ENCODE measurements around the gene B4GALT2. TPM values are rescaled to one million over a fixed set of nuclear protein-coding genes. Genes with fewer than 3 reads are reported as not detected.

Gene B4GALT2
- total RNA-seq, 1 donor from 2014 or later, result 62.6 TPM

DNA sequence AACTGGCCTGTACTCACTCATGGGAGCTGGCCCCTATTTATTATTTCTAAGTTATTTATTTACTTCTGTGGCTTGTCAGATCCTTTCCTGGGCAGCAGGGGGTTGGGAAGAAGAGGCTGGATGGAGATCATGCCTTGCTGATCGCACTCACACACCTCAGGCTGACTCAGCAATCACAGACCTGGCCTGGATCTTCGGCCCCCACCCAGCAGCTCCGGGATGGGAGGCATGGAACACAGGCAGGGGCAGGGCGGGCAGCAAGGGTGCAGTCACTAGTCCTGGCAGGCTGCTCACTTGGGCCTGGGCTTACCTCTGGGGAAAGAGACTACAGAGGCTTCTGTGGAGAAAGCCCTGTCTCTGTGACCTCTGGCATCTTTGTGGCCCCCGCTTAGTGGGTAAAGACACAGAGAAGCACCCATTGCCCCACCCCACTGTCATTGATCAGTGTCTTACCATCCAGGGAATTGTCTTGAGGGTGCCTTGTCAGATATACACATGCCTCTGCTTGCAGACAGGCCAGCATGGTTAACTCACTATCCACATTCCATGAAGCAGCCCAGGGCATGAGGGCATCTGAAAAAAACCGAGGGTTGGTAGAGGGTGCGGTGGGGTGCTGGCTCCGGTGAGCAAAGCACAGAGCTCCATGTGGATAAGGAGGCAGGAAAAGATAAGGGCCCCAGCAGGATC, 41.7 kb upstream of the B4GALT2 start:
- H3K36me3 ChIP-seq (ENCODE audit: control insufficient read depth, insufficient read depth, low read length), result no peaks in the 10 kb centered on the region
- TF ChIP-seq, protein P1, sequence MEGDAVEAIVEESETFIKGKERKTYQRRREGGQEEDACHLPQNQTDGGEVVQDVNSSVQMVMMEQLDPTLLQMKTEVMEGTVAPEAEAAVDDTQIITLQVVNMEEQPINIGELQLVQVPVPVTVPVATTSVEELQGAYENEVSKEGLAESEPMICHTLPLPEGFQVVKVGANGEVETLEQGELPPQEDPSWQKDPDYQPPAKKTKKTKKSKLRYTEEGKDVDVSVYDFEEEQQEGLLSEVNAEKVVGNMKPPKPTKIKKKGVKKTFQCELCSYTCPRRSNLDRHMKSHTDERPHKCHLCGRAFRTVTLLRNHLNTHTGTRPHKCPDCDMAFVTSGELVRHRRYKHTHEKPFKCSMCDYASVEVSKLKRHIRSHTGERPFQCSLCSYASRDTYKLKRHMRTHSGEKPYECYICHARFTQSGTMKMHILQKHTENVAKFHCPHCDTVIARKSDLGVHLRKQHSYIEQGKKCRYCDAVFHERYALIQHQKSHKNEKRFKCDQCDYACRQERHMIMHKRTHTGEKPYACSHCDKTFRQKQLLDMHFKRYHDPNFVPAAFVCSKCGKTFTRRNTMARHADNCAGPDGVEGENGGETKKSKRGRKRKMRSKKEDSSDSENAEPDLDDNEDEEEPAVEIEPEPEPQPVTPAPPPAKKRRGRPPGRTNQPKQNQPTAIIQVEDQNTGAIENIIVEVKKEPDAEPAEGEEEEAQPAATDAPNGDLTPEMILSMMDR (IDR thresholded peaks at IDR 0.05; ENCODE audit: insufficient read depth, low read length, poor library complexity, severe bottlenecking), result no peak
- peak; percentile 65 for DNase-seq (ENCODE audit: low read depth)
- no peak overlapping the region for H3K4me3 ChIP-seq (ENCODE audit: low read depth, low read length)
- H3K27me3 ChIP-seq (ENCODE audit: control insufficient read depth, insufficient read depth, low read length), result no peaks in the 10 kb centered on the region

DNA sequence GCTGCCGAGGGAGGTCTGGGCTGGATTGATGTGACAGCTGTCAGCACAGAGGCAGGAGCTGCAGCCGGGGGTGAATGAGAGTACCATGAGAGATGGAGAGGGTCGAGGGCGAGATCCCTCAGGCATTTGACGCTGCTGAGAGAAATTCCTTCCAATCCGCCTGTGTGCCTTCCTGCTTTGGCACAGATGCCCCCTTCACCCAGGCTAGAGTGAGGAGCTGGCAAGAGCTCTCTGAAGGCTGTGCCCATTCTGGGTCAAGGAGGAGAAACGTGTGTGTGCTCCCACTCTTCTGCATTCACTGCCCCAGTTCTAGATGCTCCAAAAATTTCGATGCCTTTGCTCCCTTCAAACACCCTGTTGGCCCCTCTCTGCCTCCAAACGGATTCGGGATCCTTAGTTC, 40.6 kb upstream of the B4GALT2 start:
- H3K36me3 ChIP-seq (ENCODE audit: control insufficient read depth, insufficient read depth, low read length), result no peaks in the 10 kb centered on the region
- H3K4me3 ChIP-seq (ENCODE audit: low read depth, low read length), result no peak overlapping the region
- no peak for DNase-seq (ENCODE audit: low read depth)
- TF ChIP-seq, protein P1 (IDR thresholded peaks at IDR 0.05; ENCODE audit: insufficient read depth, low read length, poor library complexity, severe bottlenecking), result no peak
- no peaks in the 10 kb centered on the region for H3K27me3 ChIP-seq (ENCODE audit: control insufficient read depth, insufficient read depth, low read length)

DNA sequence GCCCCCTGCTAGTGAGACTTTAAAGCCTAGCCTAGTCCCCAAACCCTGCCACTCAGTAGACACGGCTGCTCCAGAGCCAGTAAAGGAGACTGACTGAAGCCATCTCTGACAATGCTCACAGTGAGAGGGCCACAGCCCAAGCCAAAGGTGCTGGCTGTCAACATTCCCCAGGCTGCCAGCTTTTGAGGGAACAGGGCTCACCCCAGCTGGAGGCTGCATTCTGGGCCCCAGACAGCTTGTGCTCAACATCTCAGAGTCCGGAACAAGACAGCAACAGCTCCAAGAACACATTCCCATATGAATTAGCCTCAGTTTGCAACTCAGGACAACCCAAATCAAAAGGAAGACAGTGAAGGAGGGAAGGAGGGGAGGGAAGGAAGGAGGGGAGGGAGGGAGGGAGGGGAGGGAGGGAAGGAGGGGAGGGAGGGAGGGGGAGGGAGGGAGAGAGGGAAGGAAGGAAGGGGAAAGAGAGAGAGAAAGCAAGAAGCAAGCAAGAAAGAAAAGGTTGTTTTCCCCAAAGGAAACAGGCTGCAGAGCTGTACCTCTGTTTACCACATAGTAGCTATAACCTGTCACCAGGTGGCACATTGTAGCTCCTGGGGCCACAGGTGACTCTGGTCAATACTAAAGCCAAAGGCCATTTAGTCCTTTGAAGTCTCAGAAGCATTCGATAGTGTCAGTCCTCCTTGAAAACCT, 40.0 kb upstream of the B4GALT2 start:
- TF ChIP-seq, protein P1 (IDR thresholded peaks at IDR 0.05; ENCODE audit: insufficient read depth, low read length, poor library complexity, severe bottlenecking), result no peak
- DNase-seq (ENCODE audit: low read depth), result no peak
- no peaks in the 10 kb centered on the region for H3K27me3 ChIP-seq (ENCODE audit: control insufficient read depth, insufficient read depth, low read length)
- H3K4me3 ChIP-seq (ENCODE audit: low read depth, low read length), result no peak overlapping the region
- H3K36me3 ChIP-seq (ENCODE audit: control insufficient read depth, insufficient read depth, low read length), result no peaks in the 10 kb centered on the region

DNA sequence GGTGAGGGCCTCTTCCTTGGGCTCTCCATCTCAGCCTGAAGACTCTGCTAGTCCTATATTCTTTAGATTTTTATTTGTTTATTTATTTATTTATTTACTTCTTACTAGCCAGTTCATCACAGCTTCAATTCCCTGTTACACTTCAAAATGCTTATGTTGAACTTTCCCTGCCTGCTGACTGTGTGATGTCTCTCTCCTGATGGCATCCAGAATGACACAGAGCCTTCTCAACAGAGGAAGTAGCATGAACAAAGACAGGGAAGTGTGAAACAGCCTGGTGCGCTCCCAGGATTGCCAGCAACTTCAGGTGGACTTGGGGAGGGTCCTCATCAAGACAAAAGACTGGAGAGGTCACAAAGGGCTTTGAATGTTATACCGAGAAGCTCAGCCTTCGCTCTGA, 36.6 kb upstream of the B4GALT2 start:
- TF ChIP-seq, protein P1 (IDR thresholded peaks at IDR 0.05; ENCODE audit: insufficient read depth, low read length, poor library complexity, severe bottlenecking), result no peak
- Histone ChIP-seq H3K36me3 (ENCODE audit: control insufficient read depth, insufficient read depth, low read length) (no peaks in the 10 kb centered on the region), H3K27me3 (ENCODE audit: control insufficient read depth, insufficient read depth, low read length) (no peaks in the 10 kb centered on the region), H3K4me3 (ENCODE audit: low read depth, low read length) (no peak overlapping the region)
- DNase-seq (ENCODE audit: low read depth), result no peak

DNA sequence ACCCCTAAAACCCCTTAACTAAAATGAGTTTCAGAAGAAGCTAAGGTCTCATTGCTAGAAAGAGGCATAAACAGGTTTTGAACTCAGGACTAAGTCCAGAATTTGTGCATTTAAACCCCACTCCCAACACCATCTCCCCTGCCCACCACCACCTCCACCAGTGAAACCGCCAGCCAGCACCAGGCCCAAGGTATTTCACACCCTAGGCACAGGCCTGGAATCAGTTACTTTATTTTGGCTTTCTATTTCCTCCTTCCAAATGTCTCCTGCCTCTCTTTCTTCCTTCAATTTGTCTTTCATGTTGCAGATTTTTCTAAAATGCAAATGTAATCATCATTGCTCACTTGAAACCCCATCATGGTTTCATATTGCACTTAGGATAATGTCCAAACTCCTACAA, 34.1 kb upstream of the B4GALT2 start:
- H3K4me3 ChIP-seq (ENCODE audit: low read depth, low read length), result no peak overlapping the region
- DNase-seq (ENCODE audit: low read depth), result no peak
- TF ChIP-seq, protein P1 (IDR thresholded peaks at IDR 0.05; ENCODE audit: insufficient read depth, low read length, poor library complexity, severe bottlenecking), result no peak
- no peaks in the 10 kb centered on the region for H3K36me3 ChIP-seq (ENCODE audit: control insufficient read depth, insufficient read depth, low read length)
- H3K27me3 ChIP-seq (ENCODE audit: control insufficient read depth, insufficient read depth, low read length), result no peaks in the 10 kb centered on the region

All from kidney epithelial cell (primary cell).